Cardiac fibroblast (primary cell): ENCODE data around the gene EGFR.

Experiments
- DNase-seq, 2 donors: peaks; one replicate each; pipeline versions ENCODE4 v3.0.0 to v3.0.0-alpha.2; 2010; ENCODE audit warnings: low read depth in 2 of 2
- H3K4me3 ChIP-seq, 2 donors: replicated peaks in 1 of 2; 1 replicate in 1 of 2; 2 replicates in 1 of 2; pipeline ENCODE4 v1.5.1; 2011; ENCODE audit warnings: low read depth in 2 of 2, low read length in 2 of 2, mild to moderate bottlenecking in 2 of 2, moderate library complexity in 1 of 2
- CTCF ChIP-seq: IDR thresholded peaks from one replicate; pipeline ENCODE4 v1.5.1; 2011; ENCODE audit warnings: low read depth, mild to moderate bottlenecking, low read length, inconsistent platforms

The EGFR gene

GRCh38 chr7:55135462-55135861 lies 116.6 kb downstream of the EGFR start:
- DNase-seq: no peak
- H3K4me3 ChIP-seq: no peak overlapping the region
- no peak for TF ChIP-seq CTCF

GRCh38 chr7:55138663-55139062 lies 119.8 kb downstream of the EGFR start:
- H3K4me3 ChIP-seq: no peak overlapping the region
- DNase-seq: no peak
- no peak for TF ChIP-seq CTCF

GRCh38 chr7:55140221-55140940 lies 121.6 kb downstream of the EGFR start:
- DNase-seq: peak; percentile 88 to 94
- H3K4me3 ChIP-seq: no peak overlapping the region
- no peak for TF ChIP-seq CTCF

GRCh38 chr7:55140941-55141278 lies 122.1 kb downstream of the EGFR start:
- no peak overlapping the region for H3K4me3 ChIP-seq
- no peak for TF ChIP-seq CTCF
- no peak for DNase-seq

GRCh38 chr7:55142919-55143600 lies 124.2 kb downstream of the EGFR start:
- no peak for DNase-seq
- TF ChIP-seq CTCF: no peak
- no peak overlapping the region for H3K4me3 ChIP-seq

GRCh38 chr7:55144333-55145317 lies 125.8 kb downstream of the EGFR start:
- H3K4me3 ChIP-seq: no peak overlapping the region
- no peak for DNase-seq
- TF ChIP-seq CTCF: peak; percentile 30
